OCI-LY7 (cell line): ENCODE measurements around the gene PLIN1.

Source experiments
- EZH2phosphoT487 ChIP-seq: fragments of 200-600 bp; sonication (generic); IDR thresholded peaks from 2 replicates; pipeline ENCODE4 v1.6.1; 2018; ENCODE audit warnings: low read depth, borderline replicate concordance, mild to moderate bottlenecking, mixed run types, antibody characterized with exemption, low read length, moderate library complexity, mixed read lengths
- TF ChIP-seq, protein P1 (sequence below): fragments of 200-600 bp; sonication (generic); conservative IDR thresholded peaks from 2 replicates; pipeline ENCODE4 v1.5.1; 2014; ENCODE audit warnings: mild to moderate bottlenecking, antibody characterized with exemption, low read length, moderate library complexity, mixed read lengths

DNA sequence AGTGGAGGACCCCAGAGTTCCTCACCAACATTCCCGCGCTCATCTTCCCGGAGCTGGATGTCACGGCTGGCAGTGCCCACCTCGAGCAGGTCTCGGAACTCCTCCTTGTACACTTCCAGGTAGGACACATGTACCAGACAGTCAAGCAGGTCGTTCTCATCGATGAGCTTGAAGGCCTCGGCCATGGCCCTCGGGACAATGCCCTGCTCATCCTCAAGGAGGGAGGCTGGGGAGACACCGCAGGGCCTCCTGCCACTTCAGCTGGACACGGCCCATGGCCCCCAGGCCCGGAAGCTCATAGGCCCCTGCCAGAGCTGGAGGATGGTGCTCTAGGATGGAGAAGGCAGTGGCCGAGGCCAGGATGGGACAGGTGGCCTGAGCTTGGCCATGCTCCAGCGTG, 29.5 kb downstream of the PLIN1 start:
- TF ChIP-seq, protein P1, sequence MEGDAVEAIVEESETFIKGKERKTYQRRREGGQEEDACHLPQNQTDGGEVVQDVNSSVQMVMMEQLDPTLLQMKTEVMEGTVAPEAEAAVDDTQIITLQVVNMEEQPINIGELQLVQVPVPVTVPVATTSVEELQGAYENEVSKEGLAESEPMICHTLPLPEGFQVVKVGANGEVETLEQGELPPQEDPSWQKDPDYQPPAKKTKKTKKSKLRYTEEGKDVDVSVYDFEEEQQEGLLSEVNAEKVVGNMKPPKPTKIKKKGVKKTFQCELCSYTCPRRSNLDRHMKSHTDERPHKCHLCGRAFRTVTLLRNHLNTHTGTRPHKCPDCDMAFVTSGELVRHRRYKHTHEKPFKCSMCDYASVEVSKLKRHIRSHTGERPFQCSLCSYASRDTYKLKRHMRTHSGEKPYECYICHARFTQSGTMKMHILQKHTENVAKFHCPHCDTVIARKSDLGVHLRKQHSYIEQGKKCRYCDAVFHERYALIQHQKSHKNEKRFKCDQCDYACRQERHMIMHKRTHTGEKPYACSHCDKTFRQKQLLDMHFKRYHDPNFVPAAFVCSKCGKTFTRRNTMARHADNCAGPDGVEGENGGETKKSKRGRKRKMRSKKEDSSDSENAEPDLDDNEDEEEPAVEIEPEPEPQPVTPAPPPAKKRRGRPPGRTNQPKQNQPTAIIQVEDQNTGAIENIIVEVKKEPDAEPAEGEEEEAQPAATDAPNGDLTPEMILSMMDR: no peak
- no peak for TF ChIP-seq EZH2phosphoT487
